SHP77 (cell line): ENCODE results near the gene CAMK2B.

Source experiments
- DNase-seq, 2 experiments: peaks; one replicate each; lab custom pipeline; 2025; lab: John Stamatoyannopoulos, UW

The CAMK2B gene

GRCh38 chr7:44273681-44274622 lies 51.4 kb downstream of the CAMK2B start:
- no peak for DNase-seq

GRCh38 chr7:44272981-44273380 lies 52.4 kb downstream of the CAMK2B start:
- DNase-seq, result no peak

- peak in 1 of 2 experiments; percentile 18 for DNase-seq
Observed at GRCh38 chr7:44272456-44272855, 52.9 kb downstream of the CAMK2B start.

GRCh38 chr7:44269943-44270493 lies 55.4 kb downstream of the CAMK2B start:
- no peak for DNase-seq

GRCh38 chr7:44269417-44269816 lies 56.0 kb downstream of the CAMK2B start:
- no peak for DNase-seq

- DNase-seq, result no peak
Observed at GRCh38 chr7:44268671-44269070, 56.7 kb downstream of the CAMK2B start.

- no peak for DNase-seq
Observed at GRCh38 chr7:44267719-44268421, 57.5 kb downstream of the CAMK2B start.

GRCh38 chr7:44267178-44267577 lies 58.2 kb downstream of the CAMK2B start:
- DNase-seq, result no peak

- DNase-seq, result no peak
Observed at GRCh38 chr7:44266526-44266925, 58.9 kb downstream of the CAMK2B start.

- no peak for DNase-seq
Observed at GRCh38 chr7:44265728-44266127, 59.7 kb downstream of the CAMK2B start.

- DNase-seq, result peak; percentile 78 to 88
Observed at GRCh38 chr7:44264221-44264931, 61.0 kb downstream of the CAMK2B start.

- DNase-seq, result no peak
Observed at GRCh38 chr7:44263326-44264082, 61.9 kb downstream of the CAMK2B start.

- no peak for DNase-seq
Observed at GRCh38 chr7:44262031-44262430, 63.4 kb downstream of the CAMK2B start.

GRCh38 chr7:44261240-44261639 lies 64.2 kb downstream of the CAMK2B start:
- DNase-seq, result no peak

- DNase-seq, result no peak
Observed at GRCh38 chr7:44259547-44260457, 65.6 kb downstream of the CAMK2B start.

GRCh38 chr7:44258865-44259546 lies 66.4 kb downstream of the CAMK2B start:
- DNase-seq, result no peak

GRCh38 chr7:44258423-44258760 lies 67.0 kb downstream of the CAMK2B start:
- DNase-seq, result no peak

GRCh38 chr7:44257618-44258422 lies 67.6 kb downstream of the CAMK2B start:
- DNase-seq, result peak; percentile 60 to 66

GRCh38 chr7:44257213-44257612 lies 68.2 kb downstream of the CAMK2B start:
- no peak for DNase-seq
